ENCODE measurements around the gene SSBP4.

Gene SSBP4

DNA sequence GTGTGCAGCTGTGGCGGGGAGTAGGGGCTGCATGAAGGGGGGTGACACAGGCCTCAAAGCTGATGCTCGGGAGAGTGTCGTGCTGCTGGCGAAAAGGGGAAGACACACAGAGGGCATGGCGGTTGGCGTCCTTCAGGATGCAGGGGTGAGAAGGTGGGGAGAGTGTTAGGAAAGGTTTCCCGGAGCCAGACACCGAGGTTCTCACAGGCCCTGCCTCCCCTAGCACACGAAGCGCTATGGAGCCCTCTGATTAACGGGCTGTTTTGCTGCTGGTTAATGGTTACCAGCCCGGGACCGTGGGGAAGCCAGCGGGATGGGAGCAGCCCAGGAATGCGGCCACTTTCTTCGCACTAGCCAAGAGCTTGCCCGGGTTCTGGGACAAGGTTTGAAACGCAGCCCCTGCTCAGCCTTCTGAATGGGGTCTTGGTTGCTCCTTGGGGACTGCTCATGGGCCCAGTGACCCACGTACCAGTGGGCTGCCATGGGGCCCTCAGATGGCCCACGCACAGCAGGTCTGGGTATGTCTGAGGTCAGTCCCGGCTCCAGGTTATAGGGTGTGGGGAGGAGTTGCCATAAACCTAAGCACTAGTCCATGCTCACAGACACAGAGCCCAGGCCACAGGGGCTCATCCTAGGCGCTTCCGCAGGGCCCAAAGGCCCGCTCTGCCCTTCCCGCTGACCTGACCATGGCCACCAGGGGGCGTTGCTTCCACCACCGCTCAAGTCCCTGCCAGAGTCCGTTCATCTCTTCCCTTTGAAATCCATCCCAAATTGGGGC lies 50.1 kb downstream of the SSBP4 start:
- peak in 1 of 2 donors; percentile 33 for DNase-seq (ENCODE audit: low read depth in 2 of 2)

DNA sequence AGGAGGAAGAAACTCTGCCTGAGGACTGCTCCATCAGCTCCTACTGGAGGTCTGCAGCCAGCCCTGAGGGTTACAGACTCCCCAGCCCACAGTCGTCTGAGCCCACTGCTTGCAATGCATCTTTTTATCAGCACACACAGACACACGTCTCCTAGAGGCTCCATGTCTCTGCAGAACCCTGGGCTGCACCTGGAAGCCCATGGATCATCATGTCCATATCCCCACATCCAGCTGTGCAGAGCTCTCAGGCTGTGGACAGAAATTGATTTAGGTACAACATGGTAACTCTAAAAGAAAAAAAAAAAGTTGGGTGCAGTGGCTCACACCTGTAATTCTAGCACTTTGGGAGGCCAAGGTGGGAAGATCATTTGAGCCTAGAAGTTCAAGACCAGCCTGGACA lies 51.6 kb downstream of the SSBP4 start:
- no peak for DNase-seq (ENCODE audit: low read depth in 2 of 2)

DNA sequence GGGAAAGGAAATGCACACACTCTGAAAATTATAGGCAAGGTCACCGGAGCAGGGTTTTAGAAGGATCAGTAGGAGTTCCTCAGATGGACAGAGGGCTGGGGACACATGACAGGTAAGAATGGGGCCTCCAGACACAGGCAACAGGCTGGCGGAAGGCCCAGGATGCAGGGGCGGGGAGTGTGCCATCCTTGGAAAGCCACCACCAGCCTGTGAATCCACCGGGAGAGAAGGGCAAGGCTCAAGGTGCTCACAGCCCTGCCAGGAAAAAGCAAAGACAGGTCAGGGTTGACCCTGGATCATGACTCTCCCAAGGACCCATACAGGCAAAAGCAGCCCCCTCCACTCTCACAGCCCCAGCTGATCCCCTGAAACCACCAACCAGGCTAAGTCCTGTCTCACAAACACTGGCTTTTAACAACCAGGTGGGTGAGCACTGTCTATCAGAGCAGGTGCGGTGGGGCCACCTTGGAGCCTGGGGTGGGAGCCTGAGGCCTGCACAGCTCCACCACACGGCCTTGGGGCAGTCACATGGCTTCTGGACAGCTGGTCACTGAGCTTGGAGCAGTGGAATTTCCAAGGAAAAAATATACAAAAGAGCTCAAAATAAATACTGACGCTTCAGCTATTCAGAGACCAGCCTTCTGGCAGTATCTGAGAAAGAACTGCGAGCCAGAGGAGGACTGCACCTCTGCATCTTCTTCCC lies 54.0 kb downstream of the SSBP4 start:
- no peak for DNase-seq (ENCODE audit: low read depth in 2 of 2)

DNA sequence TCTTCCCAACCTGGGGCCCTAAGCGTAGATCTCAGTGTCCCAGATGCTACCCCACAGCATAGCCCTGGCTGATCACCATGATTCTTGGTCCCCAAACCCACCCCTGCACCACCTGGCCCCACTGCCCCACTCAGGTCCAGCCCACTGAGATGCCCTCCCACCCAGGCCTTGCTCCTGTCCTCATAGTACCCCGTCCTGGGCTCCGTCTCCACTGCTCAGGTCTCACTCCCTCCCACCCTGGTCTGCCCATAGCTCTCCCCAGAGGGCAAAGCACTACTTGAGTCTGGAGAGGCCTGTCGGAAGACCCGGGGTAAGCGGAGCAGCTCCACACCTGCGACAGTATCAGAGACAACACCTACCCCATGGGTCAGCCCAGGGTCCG lies 54.5 kb downstream of the SSBP4 start:
- DNase-seq (ENCODE audit: low read depth in 2 of 2) = no peak

DNA sequence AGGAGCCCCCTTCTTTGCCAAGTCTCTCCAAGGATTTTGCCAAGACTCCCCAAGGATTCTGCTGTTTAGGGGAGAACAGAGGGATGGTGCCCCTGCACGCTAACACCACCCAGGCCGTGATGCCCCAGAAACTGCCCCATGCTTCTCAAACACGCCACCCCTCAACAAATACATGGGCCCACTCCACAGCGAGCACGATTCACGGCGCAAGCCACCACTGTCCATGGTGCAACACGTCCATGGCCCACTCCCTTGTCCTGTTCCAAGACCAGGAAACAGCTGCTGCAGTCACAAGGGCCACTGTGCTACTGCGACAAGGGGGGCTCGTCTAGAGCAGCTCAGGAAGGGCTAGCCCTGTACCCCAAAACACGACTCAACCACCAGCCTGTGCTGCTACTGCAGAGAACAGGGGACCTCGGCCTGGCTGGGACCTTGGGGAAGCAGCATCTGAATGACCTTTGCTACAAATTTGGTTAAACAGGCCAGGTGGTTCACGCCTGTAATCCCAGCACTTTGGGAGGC lies 55.2 kb downstream of the SSBP4 start:
- no peak for DNase-seq (ENCODE audit: low read depth in 2 of 2)

DNA sequence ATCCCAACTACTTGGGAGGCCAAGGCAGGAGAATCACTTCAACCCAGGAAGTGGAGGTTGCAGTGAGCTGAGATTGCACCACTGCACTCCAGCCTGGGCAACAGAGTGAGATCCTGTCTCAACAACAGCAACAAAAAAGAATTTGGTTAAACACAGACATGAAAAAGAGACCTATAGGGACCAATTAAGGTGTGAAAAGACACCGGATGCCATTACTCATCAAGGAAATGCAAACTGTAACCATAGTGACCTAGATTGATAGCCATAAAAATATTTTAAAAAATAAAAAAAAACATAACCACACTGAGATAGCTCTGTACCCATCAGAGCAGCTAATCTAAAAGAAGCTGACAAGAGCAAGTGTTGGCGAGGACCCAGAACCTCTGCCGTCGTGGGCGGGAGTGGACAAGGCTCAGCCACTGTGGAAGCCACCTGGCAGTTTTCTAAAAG lies 55.8 kb downstream of the SSBP4 start:
- no peak for DNase-seq (ENCODE audit: low read depth in 2 of 2)

DNA sequence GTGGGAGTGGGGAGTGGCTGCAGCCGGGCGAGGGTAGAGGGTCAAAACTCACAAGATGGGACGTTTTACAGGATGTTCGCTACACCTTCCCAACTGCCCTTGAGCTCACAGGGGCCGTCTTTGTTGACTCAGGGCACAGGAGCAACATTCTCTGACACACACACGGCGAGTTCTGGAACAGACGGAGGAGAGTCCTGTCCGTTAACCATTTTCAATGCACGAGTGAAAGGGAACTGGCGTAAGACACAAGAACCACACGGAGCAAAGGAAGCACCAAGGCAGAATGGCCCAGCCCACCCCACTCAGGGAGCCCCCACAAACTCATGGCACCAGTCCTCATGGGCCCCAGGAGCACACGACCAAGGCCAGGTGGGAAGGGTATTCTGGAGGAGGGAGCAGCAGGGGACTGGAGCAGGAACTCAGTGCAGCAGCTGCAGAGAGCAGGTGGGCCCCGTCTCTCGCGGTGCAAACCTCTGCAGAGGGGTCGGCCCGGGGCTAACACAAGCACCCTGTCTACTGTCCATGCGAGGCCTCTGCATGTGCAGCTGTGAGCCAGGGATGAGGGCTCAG lies 56.6 kb downstream of the SSBP4 start:
- DNase-seq (ENCODE audit: low read depth in 2 of 2) = no peak

DNA sequence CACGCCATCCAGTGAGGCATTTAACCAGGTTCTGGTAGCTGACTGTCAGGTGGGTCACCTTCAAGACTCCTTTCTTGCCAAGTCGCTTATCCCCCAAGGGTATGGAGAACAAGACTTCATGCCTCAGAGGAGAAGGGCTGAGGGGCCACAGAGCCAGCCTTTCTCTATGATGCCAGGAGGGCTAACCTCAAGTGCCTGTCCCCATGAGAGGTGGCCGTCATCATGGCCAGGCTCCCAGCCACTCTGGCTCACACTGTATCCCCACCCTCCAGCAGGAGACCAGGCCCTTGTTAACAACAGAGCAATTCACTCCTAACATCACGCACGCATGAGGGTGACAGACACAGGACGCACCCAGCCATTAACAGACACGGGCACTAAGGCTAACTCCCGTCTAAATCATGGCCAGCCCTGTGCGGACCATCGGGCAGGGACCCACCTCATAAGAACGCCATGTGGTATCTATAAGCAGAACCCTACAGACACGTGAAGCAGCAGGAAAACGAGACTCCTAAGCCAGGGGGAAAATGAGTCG lies 57.4 kb downstream of the SSBP4 start:
- DNase-seq (ENCODE audit: low read depth in 2 of 2) = no peak

DNA sequence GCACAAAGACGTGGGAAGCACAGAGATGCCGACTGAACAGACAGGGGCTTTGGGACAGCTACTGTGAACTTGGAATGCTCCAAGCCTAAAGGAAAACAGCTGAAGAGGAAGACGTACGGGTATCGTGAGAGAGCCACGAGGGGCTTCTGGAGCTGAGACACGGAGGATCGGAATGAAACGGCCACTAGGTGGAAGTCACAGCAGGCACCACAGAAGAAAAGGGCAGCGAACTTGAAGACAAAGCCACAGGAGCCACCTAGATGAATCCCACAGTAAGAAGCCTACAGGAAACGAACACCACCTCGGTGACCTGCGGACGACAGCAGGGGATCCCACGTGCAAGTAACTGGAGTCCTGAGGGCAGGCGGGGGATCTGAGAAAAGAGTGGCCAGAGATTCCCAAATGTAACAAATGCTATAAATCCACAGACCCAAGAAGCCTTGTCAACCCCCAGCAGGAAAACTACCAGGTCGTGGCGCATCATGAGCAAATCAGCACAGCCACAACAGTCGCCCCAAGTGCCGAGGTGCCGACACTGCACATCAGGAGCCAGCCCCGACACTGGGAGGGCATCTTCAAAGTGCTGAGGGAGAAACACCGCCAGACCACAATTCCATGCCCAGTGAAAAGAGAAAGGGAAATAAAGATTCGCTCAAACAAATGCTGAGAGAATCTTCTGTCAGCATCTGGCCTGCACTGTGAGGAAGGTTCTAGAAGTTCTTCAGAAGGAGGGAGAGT lies 58.0 kb downstream of the SSBP4 start:
- no peak for DNase-seq (ENCODE audit: low read depth in 2 of 2)

DNA sequence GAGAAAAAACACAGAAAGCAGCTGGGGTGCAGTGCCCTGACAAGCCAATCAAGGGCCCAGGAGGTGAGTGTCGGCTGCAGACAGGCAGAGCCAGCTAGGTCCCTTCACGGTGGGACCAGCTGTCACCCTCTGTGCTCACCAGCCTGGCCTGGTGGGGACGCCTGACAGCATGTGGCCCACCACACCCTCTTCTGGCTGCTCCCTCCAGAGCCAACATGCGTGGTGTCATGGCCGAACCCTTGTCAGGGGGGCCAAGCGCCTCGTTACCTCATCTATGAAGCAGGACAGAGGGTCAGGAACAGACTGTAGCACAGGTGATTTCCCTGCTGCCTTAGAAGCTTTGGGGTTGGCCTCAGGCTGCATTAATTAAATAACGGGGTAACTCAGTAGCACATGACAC lies 58.8 kb downstream of the SSBP4 start:
- no peak for DNase-seq (ENCODE audit: low read depth in 2 of 2)

DNA sequence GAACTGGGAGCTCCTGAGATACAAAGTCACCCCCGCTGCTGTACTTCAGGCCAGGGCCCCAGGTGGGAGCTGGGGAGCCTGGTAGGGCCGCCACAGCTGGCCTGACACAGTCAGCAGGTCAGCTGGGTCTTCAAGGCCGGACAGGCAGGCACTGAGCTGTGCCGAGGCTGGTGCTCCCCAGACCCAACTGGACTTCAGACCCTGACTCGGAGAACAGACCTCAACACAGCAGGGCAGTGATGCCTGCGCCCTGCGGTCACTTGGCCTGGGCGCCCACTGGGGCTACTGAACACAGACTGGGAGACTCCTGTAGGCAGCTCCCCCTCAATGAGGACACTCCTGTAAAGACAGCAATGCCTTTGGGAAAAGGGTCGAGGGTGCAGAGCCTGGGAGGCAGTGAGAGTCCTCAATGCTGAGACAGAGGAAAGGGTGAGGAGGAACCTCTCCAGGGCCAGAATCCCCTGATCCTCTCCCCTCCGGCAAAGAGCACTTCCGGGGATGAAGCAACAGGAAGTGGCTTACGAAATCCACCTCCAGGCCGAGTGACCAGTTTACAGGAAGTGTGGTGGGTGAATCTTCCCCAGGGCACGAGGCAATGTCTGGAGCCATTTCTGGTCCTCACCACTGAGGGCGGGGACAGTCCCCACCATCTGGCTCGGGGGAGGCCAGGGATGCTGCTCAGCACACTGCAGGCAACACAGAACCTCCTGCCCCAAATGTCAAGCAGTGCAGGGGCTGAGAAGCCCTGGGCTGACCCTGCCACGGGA lies 59.5 kb downstream of the SSBP4 start:
- DNase-seq (ENCODE audit: low read depth in 2 of 2) = peak; percentile 38 to 63

DNA sequence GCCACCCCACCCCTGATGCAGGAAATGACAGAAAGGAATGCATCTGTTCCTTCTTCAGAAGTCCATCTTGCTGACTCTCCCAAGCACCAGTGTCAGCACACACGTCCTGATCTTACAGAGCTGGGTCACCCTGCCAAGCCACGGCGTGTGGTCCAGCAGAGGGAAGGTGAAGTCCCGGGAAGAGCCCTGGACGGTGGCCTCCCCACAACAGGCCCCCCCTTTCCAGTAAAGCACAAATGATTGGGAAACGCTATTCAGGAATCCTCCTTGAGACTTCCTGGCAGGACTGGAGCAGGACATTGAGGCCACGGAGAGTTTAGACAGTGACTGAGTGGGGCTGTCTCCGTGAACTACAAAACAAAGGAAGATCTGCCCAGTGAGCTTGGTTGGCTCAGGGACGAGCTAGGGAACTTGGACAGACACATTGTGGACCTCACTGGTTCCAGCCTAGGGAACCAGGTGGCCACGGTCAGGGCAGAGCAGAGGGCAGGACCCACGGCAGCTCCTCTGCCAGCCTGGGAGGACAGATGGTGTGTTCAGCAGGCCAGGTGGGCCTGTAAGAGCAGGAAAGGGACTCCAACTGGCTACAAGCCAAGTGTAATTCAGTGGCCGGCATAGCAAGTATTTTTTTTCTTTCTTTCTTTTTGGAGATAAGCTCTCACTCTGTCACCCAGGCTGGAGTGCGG lies 61.0 kb downstream of the SSBP4 start:
- no peak for DNase-seq (ENCODE audit: low read depth in 2 of 2)

DNA sequence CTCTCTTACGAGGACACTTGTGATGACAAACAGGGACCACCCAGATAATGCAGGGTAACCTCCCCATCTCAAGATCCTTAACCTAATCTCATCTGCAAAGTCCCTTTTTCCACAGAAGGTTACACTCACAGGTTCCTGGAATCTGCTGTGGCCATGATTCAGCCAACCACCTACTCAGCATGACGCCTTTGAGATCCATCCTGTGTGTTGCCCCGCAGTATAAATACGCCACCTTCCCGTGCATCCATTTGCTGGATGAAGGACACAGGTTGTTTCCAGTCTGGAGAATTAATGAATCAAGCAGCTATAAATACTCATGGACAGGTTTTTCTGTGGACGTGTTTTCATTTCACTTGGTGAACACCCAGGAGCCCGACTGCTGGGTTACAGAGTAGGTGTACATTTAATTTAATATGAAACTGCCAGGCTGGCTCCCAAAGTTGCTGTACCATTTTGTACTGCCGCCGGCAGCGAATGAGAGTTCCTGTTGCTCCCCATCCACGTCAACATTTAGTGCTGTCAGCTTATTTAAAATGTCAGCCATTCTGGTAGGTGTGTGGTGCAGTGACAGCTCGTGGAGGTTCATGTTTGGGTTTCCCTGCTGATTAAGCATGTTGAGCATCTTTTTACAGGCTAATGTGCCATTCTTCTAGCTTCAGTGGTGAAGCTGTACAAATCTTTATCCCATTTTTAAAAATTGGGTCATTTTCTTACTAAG lies 62.5 kb downstream of the SSBP4 start:
- no peak for DNase-seq (ENCODE audit: low read depth in 2 of 2)

DNA sequence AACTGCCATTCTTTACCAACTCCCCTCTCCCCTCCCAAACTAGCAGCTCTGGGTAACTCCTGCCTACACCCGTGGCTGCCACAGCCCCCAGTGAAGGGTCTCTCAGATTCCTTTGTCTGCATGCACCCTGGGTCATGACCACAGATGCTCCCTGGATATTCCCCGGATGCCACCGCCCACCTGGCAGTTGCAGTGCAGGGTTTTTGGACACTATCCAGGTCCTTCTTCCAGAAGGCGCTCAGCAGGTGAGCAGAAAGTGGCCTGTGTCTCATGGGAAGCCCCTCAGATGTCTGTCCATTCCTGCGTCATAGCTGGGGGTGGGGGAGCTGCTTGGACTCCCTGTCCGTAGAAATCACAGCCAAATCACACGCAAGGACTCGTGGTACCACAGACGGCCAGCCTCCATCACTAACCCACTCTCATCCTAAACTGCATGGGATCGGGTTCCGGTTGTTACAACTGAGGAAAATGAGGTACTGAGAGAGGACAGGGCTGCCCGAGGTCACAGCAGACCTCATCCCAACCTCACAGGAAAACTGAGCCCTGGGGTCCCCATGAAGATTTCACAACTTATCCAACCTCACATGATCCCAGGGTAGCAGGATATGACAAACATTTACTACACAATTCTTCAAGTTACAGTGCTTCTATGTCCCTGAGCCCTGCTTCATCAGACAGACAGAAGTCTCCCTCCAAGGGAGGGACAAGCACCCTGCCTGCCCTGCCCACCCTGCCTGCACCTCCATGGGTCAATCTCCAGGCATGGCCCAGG lies 64.1 kb downstream of the SSBP4 start:
- DNase-seq (ENCODE audit: low read depth in 2 of 2) = no peak
